DND-41 (cell line): ENCODE data around the gene CASP8AP2.

Source experiments
- CTCF ChIP-seq: IDR thresholded peaks from 2 replicates; pipeline ENCODE4 v1.5.1; 2012; ENCODE audit warnings: borderline replicate concordance, low read length, moderate library complexity, mild to moderate bottlenecking; ENCODE audit not compliant: poor library complexity, severe bottlenecking; ENCODE audit errors: extremely low read depth
- EZH2 ChIP-seq: IDR thresholded peaks from 3 replicates; pipeline ENCODE4 v1.6.1; 2012; ENCODE audit warnings: borderline replicate concordance, low read depth, mild to moderate bottlenecking, moderate library complexity, low read length, inconsistent platforms; ENCODE audit not compliant: severe bottlenecking

- no peak for TF ChIP-seq CTCF
- no peak for TF ChIP-seq EZH2
Measured at GRCh38 chr6:89826029-89826528, 3.6 kb upstream of the CASP8AP2 start.
